Kidney capillary endothelial cell (primary cell): ENCODE results near the gene SMPD3.
A peak's percentile ranks its signal among the peaks of the same experiment; 100 is the strongest.
"Not testable (repeated sequence)": the region's sequence is repeated elsewhere in the genome, so short reads cannot be mapped to it uniquely, and the experiment has no call there.

Experiments
- DNase-seq: peaks from one replicate; pipeline ENCODE4 v3.0.0-alpha.2; 2018; ENCODE audit warnings: low spot score

The SMPD3 gene

GRCh38 chr16:68448360-68448970, at the start of gene SMPD3:
Gene SMPD3 (minus strand): TSS chr16:68448508. CDS start chr16:68372181, 76,327 bp downstream.
- peak; percentile 97 for DNase-seq

GRCh38 chr16:68496689-68497088, 48.4 kb upstream of the SMPD3 start:
- DNase-seq: no peak

GRCh38 chr16:68494261-68494660, 46.0 kb upstream of the SMPD3 start:
- DNase-seq: not testable (repeated sequence)

- no peak for DNase-seq
Measured at GRCh38 chr16:68493412-68494070, 45.2 kb upstream of the SMPD3 start.

GRCh38 chr16:68492543-68493411, 44.5 kb upstream of the SMPD3 start:
- DNase-seq: no peak

GRCh38 chr16:68492151-68492542, 43.8 kb upstream of the SMPD3 start:
- no peak for DNase-seq

GRCh38 chr16:68491576-68491950, 43.3 kb upstream of the SMPD3 start:
- DNase-seq: no peak

GRCh38 chr16:68490829-68491575, 42.7 kb upstream of the SMPD3 start:
- no peak for DNase-seq

- DNase-seq: no peak
Measured at GRCh38 chr16:68490358-68490757, 42.0 kb upstream of the SMPD3 start.

GRCh38 chr16:68488554-68488953, 40.2 kb upstream of the SMPD3 start:
- DNase-seq: no peak

GRCh38 chr16:68487669-68488068, 39.4 kb upstream of the SMPD3 start:
- DNase-seq: no peak

GRCh38 chr16:68487203-68487514, 38.9 kb upstream of the SMPD3 start:
- DNase-seq: no peak

- no peak for DNase-seq
Measured at GRCh38 chr16:68486502-68487202, 38.3 kb upstream of the SMPD3 start.

- no peak for DNase-seq
Measured at GRCh38 chr16:68481636-68482035, 33.3 kb upstream of the SMPD3 start.

GRCh38 chr16:68480084-68480995, 32.0 kb upstream of the SMPD3 start:
- no peak for DNase-seq

- DNase-seq: no peak
Measured at GRCh38 chr16:68479271-68479670, 31.0 kb upstream of the SMPD3 start.

- DNase-seq: no peak
Measured at GRCh38 chr16:68478526-68479250, 30.4 kb upstream of the SMPD3 start.

- DNase-seq: no peak
Measured at GRCh38 chr16:68475071-68475470, 26.8 kb upstream of the SMPD3 start.

- no peak for DNase-seq
Measured at GRCh38 chr16:68473358-68474070, 25.2 kb upstream of the SMPD3 start.
